Endothelial cell of umbilical vein (primary cell): ENCODE data around the gene HHEX. TPM values are rescaled to one million over a fixed set of nuclear protein-coding genes. Genes with fewer than 3 reads are reported as not detected.
"Not testable (repeated sequence)": the region's sequence is repeated elsewhere in the genome, so short reads cannot be mapped to it uniquely, and the experiment has no call there.

Source experiments
- BruUV-seq: library from RNA; stranded (reverse); fragments of 400-500 nt; replicated peaks from 2 replicates; lab custom pipeline; 2021; lab: Mats Ljungman, UMichigan
- CTCF ChIA-PET: fragments of 300-600, 350-600 bp; sonication (Branson Sonifier 250); formaldehyde crosslinking; loops from one replicate; lab custom pipeline; 2021; ENCODE audit warnings: antibody characterized with exemption, inconsistent platforms; lab: Charles Lee
- POLR2A ChIA-PET: fragments of 300-600, 350-600 bp; sonication (Branson Sonifier 250); formaldehyde crosslinking; loops from one replicate; lab custom pipeline; 2021; ENCODE audit warnings: antibody characterized with exemption, inconsistent platforms; lab: Charles Lee
- DNase-seq: peaks from one replicate; pipeline ENCODE4 v3.0.0-alpha.2; 2011; ENCODE audit warnings: low read depth, low spot score
- FAIRE-seq: peaks from 2 replicates; lab custom pipeline; 2011; peaks lifted over from hg19 to GRCh38; lab: Jason Lieb, UNC
- H2AFZ ChIP-seq: 2 replicates; pipeline ENCODE4 v1.6.0; 2012; ENCODE audit warnings: low read depth, low read length, control low read depth, inconsistent platforms
- H3K27ac ChIP-seq: 2 replicates; pipeline ENCODE4 v1.5.1; 2011; ENCODE audit warnings: low read depth, mild to moderate bottlenecking, control low read depth, low read length, moderate library complexity; ENCODE audit not compliant: insufficient read depth
- H3K27me3 ChIP-seq, 2 experiments: 2 replicates each; pipeline versions ENCODE4 v1.6.0 to v1.6.1; 2011; ENCODE audit warnings: low read length in 2 of 2, mixed read lengths in 1 of 2; ENCODE audit not compliant: control insufficient read depth in 2 of 2, insufficient read depth in 2 of 2
- H3K36me3 ChIP-seq, 2 experiments: 2 replicates in 1 of 2; 3 replicates in 1 of 2; pipeline ENCODE4 v1.5.1; 2011; ENCODE audit warnings: low read length in 2 of 2, mild to moderate bottlenecking in 1 of 2, moderate library complexity in 1 of 2; ENCODE audit not compliant: control insufficient read depth in 2 of 2, insufficient read depth in 2 of 2; ENCODE audit errors: extremely low read depth in 1 of 2
- H3K4me1 ChIP-seq: 3 replicates; pipeline ENCODE4 v1.5.1; 2011; ENCODE audit warnings: mild to moderate bottlenecking, low read length; ENCODE audit not compliant: control insufficient read depth, insufficient read depth; ENCODE audit errors: extremely low read depth
- H3K4me2 ChIP-seq: 2 replicates; pipeline ENCODE4 v1.6.1; 2011; ENCODE audit warnings: low read length, control low read depth, mixed read lengths; ENCODE audit not compliant: insufficient read depth
- H3K4me3 ChIP-seq, 3 experiments: fragments of 200-600 bp in 1 of 3; sonication (generic), shearing (Covaris generic) in 1 of 3; replicated peaks in 1 of 3; 2 replicates each; pipeline ENCODE4 v1.5.1; 2011 to 2016; ENCODE audit warnings: control low read depth in 3 of 3, low read length in 3 of 3, mild to moderate bottlenecking in 2 of 3, inconsistent platforms in 1 of 3, low read depth in 1 of 3, moderate library complexity in 1 of 3; ENCODE audit not compliant: insufficient read depth in 1 of 3
- H3K79me2 ChIP-seq: 2 replicates; pipeline ENCODE4 v1.6.0; 2012; ENCODE audit warnings: low read length, inconsistent platforms; ENCODE audit not compliant: control insufficient read depth, insufficient read depth
- H3K9ac ChIP-seq: replicated peaks from 2 replicates; pipeline ENCODE3; 2011; ENCODE audit warnings: low read length, control low read depth; ENCODE audit not compliant: insufficient read depth; ENCODE audit errors: extremely low read depth
- H3K9me1 ChIP-seq: replicated peaks from 3 replicates; pipeline ENCODE4 v1.6.0; 2011; ENCODE audit warnings: mild to moderate bottlenecking, low read length; ENCODE audit not compliant: control insufficient read depth, insufficient read depth; ENCODE audit errors: extremely low read depth
- H3K9me3 ChIP-seq: replicated peaks from 2 replicates; pipeline ENCODE4 v1.5.1; 2012; ENCODE audit warnings: low read length, inconsistent platforms; ENCODE audit not compliant: control insufficient read depth, insufficient read depth
- H4K20me1 ChIP-seq: replicated peaks from 2 replicates; pipeline ENCODE3; 2011; ENCODE audit warnings: mild to moderate bottlenecking, low read length; ENCODE audit not compliant: control insufficient read depth, insufficient read depth; ENCODE audit errors: extremely low read depth
- dilution Hi-C: fragments of 300-500 bp; cut with MboI; formaldehyde crosslinking; loops from one replicate; pipeline ENCODE4 v1.15.0; 2019; ENCODE audit warnings: low sequenced_read_pairs; ENCODE audit not compliant: extremely low pct_ligation_motif_present
- intact Hi-C: fragments of 100-400 bp; cut with micrococcal nuclease; formaldehyde crosslinking; loops from one replicate; pipeline ENCODE4 v1.10.0; 2022
- polyA plus RNA-seq, 4 experiments: library from polyadenylated mRNA; depleted of rRNA in 3 of 4; stranded (reverse) in 3 of 4; unstranded in 1 of 4; fragments of >200 nt; gene quantifications; 2 replicates each; pipeline versions ENCODE4 v1.2.1 to v1.2.3, GENCODE V29; 2011 to 2012; ENCODE audit warnings: missing spikeins in 1 of 4
- total RNA-seq: library from RNA; stranded (reverse); gene quantifications from 2 replicates; pipeline ENCODE4 v1.2.3, GENCODE V29; 2021
- TF ChIP-seq, protein P1 (sequence below), 2 donors: IDR thresholded peaks; 1 replicate in 1 of 2; 2 replicates in 1 of 2; pipeline ENCODE4 v1.5.1; 2011; ENCODE audit warnings: low read length in 2 of 2, mild to moderate bottlenecking in 2 of 2, moderate library complexity in 2 of 2, control low read depth in 1 of 2, inconsistent platforms in 1 of 2, low read depth in 1 of 2; ENCODE audit not compliant: insufficient read depth in 1 of 2; ENCODE audit errors: extremely low read depth in 1 of 2

Gene HHEX
- total and polyA plus RNA-seq, 2 donors (not counting 3 experiments of a cell fraction or from before 2014, with no cell fraction given) = 81.0 to 110 TPM

GRCh38 chr10:92740762-92741161, 51.0 kb downstream of the HHEX start:
- no peak for DNase-seq

GRCh38 chr10:92741741-92742140, 52.0 kb downstream of the HHEX start:
- dilution Hi-C loops, BruUV-seq, FAIRE-seq, H3K4me1 ChIP-seq, POLR2A ChIA-PET, H3K4me3 ChIP-seq, intact Hi-C loops, H3K9ac ChIP-seq, H3K27me3 ChIP-seq, DNase-seq, H3K79me2 ChIP-seq, H2AFZ ChIP-seq, H3K4me2 ChIP-seq, H3K36me3 ChIP-seq, H4K20me1 ChIP-seq, H3K27ac ChIP-seq, H3K9me1 ChIP-seq, H3K9me3 ChIP-seq: not testable (repeated sequence)
- CTCF ChIA-PET = interaction anchor here (1.3 kb wide), 1 partner anchor 10 kb away, joined by 3 read pairs; no protein-coding TSS in a partner anchor

More at GRCh38 chr10:92740762-92741161, 51.0 kb downstream of the HHEX start:
- H3K9ac ChIP-seq = no peak overlapping the region
- intact Hi-C loops = no loop called here
- H3K4me1 ChIP-seq = no peaks in the 10 kb centered on the region
- H4K20me1 ChIP-seq = no peaks in the 10 kb centered on the region
- FAIRE-seq = no peak
- no peaks in the 10 kb centered on the region for H3K36me3 ChIP-seq
- TF ChIP-seq, protein P1, sequence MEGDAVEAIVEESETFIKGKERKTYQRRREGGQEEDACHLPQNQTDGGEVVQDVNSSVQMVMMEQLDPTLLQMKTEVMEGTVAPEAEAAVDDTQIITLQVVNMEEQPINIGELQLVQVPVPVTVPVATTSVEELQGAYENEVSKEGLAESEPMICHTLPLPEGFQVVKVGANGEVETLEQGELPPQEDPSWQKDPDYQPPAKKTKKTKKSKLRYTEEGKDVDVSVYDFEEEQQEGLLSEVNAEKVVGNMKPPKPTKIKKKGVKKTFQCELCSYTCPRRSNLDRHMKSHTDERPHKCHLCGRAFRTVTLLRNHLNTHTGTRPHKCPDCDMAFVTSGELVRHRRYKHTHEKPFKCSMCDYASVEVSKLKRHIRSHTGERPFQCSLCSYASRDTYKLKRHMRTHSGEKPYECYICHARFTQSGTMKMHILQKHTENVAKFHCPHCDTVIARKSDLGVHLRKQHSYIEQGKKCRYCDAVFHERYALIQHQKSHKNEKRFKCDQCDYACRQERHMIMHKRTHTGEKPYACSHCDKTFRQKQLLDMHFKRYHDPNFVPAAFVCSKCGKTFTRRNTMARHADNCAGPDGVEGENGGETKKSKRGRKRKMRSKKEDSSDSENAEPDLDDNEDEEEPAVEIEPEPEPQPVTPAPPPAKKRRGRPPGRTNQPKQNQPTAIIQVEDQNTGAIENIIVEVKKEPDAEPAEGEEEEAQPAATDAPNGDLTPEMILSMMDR (IDR thresholded peaks at IDR 0.05; ENCODE audit: extremely low read depth in 1 of 2, insufficient read depth in 1 of 2, low read depth in 1 of 2, low read length in 2 of 2) = no peak
- ChIA-PET CTCF (interaction anchor here (1.3 to 1.6 kb wide), 2 partner anchors 11 to 12 kb away, joined by 3 to 4 read pairs; no protein-coding TSS in a partner anchor), POLR2A (no interaction called here)
- BruUV-seq = no TSS peak
- dilution Hi-C loops = no loop called here
- no peaks in the 10 kb centered on the region for H3K9me1 ChIP-seq
- H3K27me3 ChIP-seq = no peaks in the 10 kb centered on the region
- no peaks in the 10 kb centered on the region for H3K9me3 ChIP-seq
- no peak overlapping the region for H3K4me2 ChIP-seq
- H3K4me3 ChIP-seq = no peak overlapping the region
- H3K27ac ChIP-seq = no peak overlapping the region
- H3K79me2 ChIP-seq = no peaks in the 10 kb centered on the region
- no peak overlapping the region for H2AFZ ChIP-seq
